NCI-H82 treated with DMSO at 0.1 percent for 48 hours (cell line): ENCODE data around the gene SRD5A1.
"Not testable (repeated sequence)": the region's sequence is repeated elsewhere in the genome, so short reads cannot be mapped to it uniquely, and the experiment has no call there.

ENCODE experiments used
- DNase-seq: peaks from one replicate; lab custom pipeline; 2025; ENCODE audit not compliant: unreplicated experiment; lab: John Stamatoyannopoulos, UW

The SRD5A1 gene

DNA sequence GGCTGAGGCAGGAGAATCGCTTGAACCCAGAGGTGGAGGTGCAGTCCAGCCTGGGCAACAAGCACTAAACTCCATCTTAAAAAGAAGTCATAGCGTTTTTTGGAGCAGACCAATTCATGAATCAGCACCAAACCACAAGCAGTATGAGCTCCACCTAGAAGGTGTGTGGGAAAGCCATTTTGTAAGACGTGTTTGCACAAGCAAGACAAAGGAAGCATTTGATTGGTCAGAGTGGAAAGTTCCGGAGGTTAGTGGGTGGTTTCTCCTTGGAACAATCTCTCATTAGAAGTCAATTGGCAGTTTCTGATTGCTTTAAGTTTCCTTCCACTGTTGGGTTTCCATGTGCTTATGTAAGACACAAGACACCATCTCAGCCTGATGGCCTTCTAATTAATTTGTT, 5.0 kb downstream of the SRD5A1 start:
- no peak for DNase-seq

DNA sequence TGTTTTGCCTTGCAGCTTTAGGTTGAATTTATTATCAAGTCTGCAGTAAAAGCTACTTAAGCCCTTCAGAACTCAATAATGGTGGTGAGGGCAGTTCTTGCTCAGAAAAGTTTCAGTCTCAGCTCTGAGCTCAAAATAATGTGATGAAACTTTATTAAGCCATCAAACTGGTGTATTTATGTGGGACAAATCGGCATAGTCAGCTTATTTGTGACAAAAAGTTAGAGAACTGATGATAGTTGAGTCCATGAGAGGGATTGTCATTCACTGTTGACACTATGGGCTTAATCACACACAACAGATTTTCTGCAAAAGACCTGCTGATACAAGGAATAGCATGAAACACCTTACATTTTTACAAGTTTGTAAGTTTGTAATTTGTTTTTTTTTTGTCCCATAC, 9.4 kb downstream of the SRD5A1 start:
- DNase-seq = no peak

DNA sequence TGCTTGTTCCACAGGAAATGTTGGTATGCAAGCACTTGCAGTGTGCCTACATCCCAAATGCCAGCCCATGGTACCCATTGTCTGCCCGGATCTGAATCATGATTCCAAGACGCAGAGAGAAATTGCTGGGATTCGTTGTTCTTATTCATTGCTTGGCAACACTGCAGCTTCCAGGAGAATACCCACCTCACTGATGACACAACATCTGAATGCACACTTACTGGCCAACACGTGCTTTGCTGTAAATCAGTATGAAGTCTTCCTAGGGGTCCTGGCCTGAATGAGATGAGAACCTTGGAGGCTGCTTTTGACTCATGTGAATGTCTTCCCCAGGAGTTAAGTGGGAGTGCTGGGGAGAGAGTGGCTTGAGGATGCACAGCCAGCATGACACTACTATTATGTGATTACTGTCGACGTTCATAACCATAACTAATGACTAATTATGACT, 11.6 kb downstream of the SRD5A1 start:
- DNase-seq = no peak

DNA sequence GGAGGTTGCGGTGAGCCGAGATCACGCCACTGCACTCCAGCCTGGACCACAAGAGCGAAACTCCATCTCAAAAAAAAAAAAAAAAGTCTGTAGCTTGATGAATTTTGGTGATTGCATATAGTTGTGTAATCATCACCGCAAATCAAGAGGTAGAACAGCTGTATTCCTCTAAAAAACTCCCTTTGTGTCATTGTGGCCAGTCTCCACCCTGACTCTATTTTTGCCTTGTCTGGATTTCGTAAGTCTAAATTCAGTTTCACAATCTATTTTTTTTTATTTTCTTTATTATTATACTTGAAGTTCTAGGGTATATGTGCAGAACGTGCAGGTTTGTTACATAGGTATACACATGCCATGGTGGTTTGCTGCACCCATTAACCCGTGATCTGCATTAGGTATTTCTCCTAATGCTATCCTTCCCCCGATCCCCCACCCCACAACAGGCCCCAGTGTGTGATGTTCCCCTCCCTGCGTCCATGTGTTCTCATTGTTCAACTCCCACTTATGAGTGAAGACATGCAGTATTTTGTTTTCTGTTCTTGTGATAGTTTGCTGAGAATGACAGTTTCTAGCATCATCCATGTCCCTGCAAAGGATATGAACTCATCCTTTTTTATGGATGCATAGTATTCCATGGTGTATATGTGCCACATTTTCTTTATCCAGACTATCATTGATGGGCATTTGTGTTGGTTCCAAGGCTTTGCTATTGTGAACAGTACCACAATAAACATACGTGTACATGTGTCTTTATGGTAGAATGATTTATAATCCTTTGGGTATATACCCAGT, 12.5 kb downstream of the SRD5A1 start:
- DNase-seq = not testable (repeated sequence)

DNA sequence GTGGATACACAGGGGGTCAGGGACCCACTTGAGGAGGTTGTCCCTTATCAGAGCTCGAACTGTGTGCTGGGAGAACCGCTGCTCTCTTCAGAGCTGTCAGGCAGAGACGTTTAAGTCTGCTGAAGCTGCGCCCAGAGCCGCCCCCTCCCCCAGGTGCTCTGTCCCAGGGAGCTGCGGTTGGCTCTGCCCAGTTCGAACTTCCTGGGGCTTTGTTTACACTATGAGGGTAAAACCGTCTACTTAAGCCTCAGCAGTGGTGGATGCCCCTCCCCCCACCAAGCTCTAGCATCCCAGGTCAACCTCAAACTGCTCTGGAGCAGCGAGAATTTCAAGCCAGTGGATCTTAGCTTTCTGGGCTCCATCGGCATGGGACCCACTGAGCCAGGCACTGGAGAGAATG, 15.9 kb downstream of the SRD5A1 start:
- no peak for DNase-seq

DNA sequence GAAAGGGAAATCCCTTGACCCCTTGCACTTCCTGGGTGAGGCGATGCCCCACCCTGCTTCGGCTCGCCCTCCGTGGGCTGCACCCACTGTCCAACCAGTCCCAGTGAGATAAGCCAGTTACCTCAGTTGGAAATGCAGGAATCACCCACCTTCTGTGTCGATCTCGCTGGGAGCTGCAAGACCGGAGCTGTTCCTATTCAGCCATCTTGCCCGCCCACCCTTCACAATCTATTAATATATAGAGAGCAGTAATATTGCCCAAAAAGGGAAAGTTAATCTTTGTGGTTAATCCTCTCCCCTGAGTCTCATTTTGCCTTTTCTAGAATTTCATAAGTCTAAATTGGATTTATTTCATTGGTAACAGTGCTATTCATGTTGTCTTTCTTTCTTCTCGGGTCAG, 16.4 kb downstream of the SRD5A1 start:
- no peak for DNase-seq

- DNase-seq = no peak
Measured at GRCh38 chr5:6652025-6652424, 18.8 kb downstream of the SRD5A1 start.

DNA sequence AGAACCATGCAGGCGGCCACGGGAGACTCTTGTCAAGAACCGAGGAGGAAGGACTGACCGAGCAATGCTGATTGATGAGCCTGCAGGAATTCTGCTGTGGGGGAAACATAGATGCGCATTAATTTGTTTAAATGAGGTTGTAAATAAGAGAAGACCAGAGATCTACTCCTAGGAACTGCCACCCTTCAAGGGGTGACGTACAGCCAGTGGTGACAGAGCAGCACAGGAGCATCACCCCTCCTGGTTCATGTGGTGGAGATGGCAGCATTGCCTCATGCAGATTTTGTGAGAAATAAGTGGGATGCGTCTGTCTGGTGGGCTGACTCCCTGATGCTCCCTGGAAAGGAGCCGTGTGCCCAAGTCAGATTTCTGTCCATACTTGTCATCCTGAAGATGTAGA, 22.2 kb downstream of the SRD5A1 start:
- DNase-seq = no peak

DNA sequence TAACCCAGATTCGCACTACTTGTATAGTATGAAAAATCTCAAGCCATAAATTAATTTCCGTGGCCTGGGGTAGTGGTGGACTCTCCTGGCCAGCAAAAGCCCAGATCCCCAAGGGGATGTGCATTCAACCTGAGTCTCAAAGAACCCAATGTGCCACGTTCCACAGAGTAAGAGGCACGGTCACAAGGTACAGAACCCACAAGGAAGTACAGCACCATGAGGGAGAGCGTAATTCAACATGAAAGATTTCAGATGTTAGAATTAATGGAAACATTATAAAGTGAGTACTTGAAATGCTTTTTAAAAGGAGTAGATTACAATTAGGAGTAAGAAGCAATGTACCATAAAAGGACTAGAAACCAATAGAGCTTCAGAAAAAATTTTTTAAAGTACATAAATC, 23.4 kb downstream of the SRD5A1 start:
- no peak for DNase-seq

DNA sequence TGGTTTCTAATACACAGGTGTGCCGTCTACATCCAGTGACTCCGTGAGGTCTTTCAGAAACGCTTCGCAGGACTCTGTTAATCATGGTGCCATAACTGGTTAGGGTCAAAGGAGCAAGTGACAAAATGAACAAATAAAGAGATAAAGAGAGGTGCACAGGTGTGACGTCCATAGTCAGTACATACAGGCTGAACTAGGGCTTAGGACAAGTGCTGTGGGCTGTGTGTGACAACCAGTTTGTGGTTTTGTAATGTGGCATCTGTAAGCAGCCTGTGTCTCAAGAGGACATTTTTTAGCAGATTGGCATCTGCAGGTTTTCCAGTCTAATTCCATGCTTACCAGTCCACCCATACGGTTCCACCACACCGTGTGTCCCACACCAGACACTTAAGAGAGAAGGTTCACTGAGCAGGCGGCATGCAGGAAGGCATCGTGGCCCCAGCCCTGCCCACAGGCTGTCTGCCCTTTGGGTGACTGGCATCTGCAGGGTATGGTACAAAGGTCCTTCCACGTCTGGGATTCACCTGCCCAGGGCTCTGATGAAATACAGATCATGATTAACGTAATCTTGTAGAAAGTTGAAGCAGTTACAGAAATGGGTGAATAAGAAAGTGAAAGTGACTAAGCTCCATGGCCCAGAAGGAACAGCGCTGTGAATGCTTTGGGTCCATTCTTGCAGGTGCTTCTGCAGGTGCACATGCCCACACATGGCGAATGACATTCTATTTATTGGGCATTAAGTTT, 26.9 kb downstream of the SRD5A1 start:
- no peak for DNase-seq

- no peak for DNase-seq
Measured at GRCh38 chr5:6660688-6661087, 27.4 kb downstream of the SRD5A1 start.

DNA sequence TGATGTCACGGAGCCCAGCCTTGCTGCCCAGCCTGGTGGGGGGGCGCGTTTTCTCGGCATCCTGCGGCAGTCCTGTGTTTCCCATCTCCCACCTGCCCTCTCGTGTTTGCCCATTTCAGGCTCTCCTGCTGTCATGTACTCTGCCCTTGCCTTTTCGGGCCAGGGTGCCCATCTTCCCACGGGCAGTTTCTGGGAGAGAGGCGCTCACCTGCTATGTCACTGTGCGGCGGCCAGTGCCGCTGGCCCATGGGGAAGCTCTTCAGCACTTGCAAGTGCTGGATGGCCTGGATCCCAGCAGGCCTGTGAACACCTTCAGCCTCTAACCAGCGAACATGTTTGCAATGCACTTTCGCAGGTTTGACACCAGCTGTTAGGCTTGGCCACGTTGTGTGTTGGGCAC, 33.5 kb downstream of the SRD5A1 start:
- no peak for DNase-seq

GRCh38 chr5:6667648-6668047, 34.4 kb downstream of the SRD5A1 start:
- no peak for DNase-seq

GRCh38 chr5:6668717-6669116, 35.5 kb downstream of the SRD5A1 start:
- DNase-seq = not testable (repeated sequence)

DNA sequence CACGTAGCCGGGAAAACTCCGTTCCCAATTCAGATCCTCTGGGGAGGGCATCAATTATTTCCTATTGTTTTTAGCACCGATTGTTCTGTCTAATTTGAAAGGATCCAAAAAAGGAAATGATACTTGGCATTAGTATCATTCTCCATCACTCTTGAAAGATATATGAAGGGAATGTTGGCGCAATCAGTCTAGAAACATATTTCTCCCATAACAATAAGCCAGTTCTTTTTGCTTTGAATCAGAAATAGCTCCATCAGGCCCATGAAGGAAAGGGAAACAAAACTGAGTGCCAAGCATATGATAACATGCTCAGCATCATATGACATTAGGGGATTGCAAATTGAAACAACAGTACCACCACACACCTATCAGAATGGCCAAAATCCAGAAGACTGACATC, 39.8 kb downstream of the SRD5A1 start:
- DNase-seq = no peak

- no peak for DNase-seq
Measured at GRCh38 chr5:6673963-6674362, 40.7 kb downstream of the SRD5A1 start.

DNA sequence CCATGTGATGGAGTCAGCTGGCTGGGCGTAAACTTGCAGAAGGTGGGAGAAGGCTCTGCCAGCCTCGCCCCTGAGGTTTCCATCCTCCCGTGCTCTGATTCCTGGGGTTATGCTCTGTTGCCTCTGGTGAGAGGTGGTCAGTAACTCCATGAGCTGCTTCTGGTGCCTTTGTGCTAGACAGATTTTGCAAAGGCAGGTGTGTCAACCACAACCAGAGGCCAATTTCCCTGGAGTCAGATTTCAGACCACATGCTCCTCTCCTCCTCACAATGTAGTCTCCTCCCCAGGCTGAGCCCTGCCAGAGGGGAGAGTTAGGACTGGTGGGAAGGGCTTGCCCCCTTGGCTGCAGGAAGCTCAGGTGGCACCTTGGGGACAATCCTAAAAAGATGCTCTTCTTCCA, 41.2 kb downstream of the SRD5A1 start:
- no peak for DNase-seq

GRCh38 chr5:6674886-6675285, 41.6 kb downstream of the SRD5A1 start:
- no peak for DNase-seq

- no peak for DNase-seq
Measured at GRCh38 chr5:6675784-6676491, 42.7 kb downstream of the SRD5A1 start.

- no peak for DNase-seq
Measured at GRCh38 chr5:6676702-6677101, 43.5 kb downstream of the SRD5A1 start.

DNA sequence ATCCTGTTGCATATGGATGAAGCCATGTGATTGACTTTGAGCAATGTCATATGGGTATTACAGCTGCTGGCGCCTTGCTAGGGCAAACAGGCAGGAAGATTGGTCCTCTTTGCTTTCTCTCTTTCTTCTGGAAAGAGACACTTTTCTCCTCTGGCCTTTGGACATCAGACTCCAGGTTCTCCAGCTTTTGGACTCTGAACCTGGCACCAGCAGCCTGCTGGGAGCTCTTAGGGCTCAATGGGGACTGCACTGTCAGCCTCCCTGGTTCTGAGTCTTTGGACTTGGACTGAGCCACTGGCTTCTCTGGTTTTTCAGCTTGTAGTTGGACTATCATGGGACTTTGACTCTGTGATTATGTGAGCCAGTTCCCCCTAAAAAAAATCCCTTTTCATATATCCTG, 45.1 kb downstream of the SRD5A1 start:
- no peak for DNase-seq

DNA sequence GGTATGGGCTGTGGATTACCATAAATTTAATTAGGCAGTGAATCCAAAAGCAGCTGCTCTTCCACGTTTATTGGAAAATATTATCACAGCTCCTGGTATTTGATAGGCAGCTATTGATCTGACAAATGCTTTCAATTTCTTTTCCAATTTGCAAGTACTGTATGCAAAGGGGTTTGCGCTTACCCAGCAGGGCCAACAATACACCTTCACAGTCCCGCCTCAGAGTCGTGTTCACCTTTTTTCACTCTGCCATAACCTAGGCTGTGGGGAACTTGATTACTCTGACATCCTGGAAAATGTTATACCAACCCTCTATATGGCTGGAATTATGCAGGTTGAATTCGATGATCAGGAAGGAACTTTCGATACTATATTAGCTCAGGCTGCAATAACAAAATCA, 47.7 kb downstream of the SRD5A1 start:
- no peak for DNase-seq
